DOHH2 (cell line): ENCODE measurements around the gene SLC39A11.

Experiments
- H3F3A ChIP-seq: fragments of 200-600 bp; sonication (generic), shearing (Covaris generic); 2 replicates; pipeline ENCODE4 v1.6.0; 2016; ENCODE audit warnings: antibody characterized with exemption, mild to moderate bottlenecking; ENCODE audit not compliant: control insufficient read depth, insufficient read depth
- H3K27ac ChIP-seq: fragments of 200-600 bp; sonication (generic); 2 replicates; pipeline ENCODE4 v1.5.1; 2014; ENCODE audit warnings: low read depth, mild to moderate bottlenecking, low read length, moderate library complexity
- H3K27me3 ChIP-seq: fragments of 200-600 bp; sonication (generic); 2 replicates; pipeline ENCODE4 v1.6.1; 2014; ENCODE audit warnings: mild to moderate bottlenecking, low read length, mixed read lengths; ENCODE audit not compliant: control insufficient read depth
- H3K36me3 ChIP-seq: fragments of 200-600 bp; sonication (generic); 2 replicates; pipeline ENCODE4 v1.6.1; 2014; ENCODE audit warnings: mild to moderate bottlenecking, low read length, moderate library complexity, mixed read lengths; ENCODE audit not compliant: control insufficient read depth
- H3K4me1 ChIP-seq: fragments of 200-600 bp; sonication (generic); 2 replicates; pipeline ENCODE4 v1.6.1; 2014; ENCODE audit warnings: mild to moderate bottlenecking, low read length, mixed read lengths; ENCODE audit not compliant: control insufficient read depth
- H3K4me2 ChIP-seq: fragments of 200-600 bp; sonication (generic); 2 replicates; pipeline ENCODE4 v1.6.0; 2014; ENCODE audit warnings: mild to moderate bottlenecking, low read length, moderate library complexity
- H3K4me3 ChIP-seq: fragments of 200-600 bp; sonication (generic); 2 replicates; pipeline ENCODE4 v1.5.1; 2014; ENCODE audit warnings: mild to moderate bottlenecking, low read length, mixed read lengths
- H3K79me2 ChIP-seq: fragments of 200-600 bp; sonication (generic); 2 replicates; pipeline ENCODE4 v1.6.1; 2014; ENCODE audit warnings: mild to moderate bottlenecking, low read length, mixed read lengths; ENCODE audit not compliant: control insufficient read depth
- H3K9me2 ChIP-seq: fragments of 200-600 bp; sonication (generic); replicated peaks from 2 replicates; pipeline ENCODE4 v1.6.1; 2014; ENCODE audit warnings: mild to moderate bottlenecking, low read length, mixed read lengths; ENCODE audit not compliant: control insufficient read depth
- H3K9me3 ChIP-seq: fragments of 200-600 bp; sonication (generic); 2 replicates; pipeline ENCODE4 v1.6.1; 2014; ENCODE audit warnings: antibody characterized with exemption, low read length, mixed read lengths; ENCODE audit not compliant: control insufficient read depth, insufficient read depth
- H4K20me1 ChIP-seq: fragments of 200-600 bp; sonication (generic); 2 replicates; pipeline ENCODE4 v1.6.0; 2014; ENCODE audit warnings: low read depth, mild to moderate bottlenecking, antibody characterized with exemption, low read length, moderate library complexity; ENCODE audit not compliant: control insufficient read depth, insufficient read depth
- EZH2phosphoT487 ChIP-seq: fragments of 200-600 bp; sonication (generic); IDR thresholded peaks from 2 replicates; pipeline ENCODE4 v1.6.1; 2017; ENCODE audit warnings: borderline replicate concordance, mild to moderate bottlenecking, antibody characterized with exemption, low read length, moderate library complexity, mixed read lengths
- TF ChIP-seq, protein P1 (sequence below): fragments of 200-600 bp; sonication (generic); IDR thresholded peaks from one replicate; pipeline ENCODE4 v1.5.1; 2014; ENCODE audit warnings: antibody characterized with exemption, mild to moderate bottlenecking, low read depth, low read length; ENCODE audit not compliant: poor library complexity, severe bottlenecking

SLC39A11 gene

DNA sequence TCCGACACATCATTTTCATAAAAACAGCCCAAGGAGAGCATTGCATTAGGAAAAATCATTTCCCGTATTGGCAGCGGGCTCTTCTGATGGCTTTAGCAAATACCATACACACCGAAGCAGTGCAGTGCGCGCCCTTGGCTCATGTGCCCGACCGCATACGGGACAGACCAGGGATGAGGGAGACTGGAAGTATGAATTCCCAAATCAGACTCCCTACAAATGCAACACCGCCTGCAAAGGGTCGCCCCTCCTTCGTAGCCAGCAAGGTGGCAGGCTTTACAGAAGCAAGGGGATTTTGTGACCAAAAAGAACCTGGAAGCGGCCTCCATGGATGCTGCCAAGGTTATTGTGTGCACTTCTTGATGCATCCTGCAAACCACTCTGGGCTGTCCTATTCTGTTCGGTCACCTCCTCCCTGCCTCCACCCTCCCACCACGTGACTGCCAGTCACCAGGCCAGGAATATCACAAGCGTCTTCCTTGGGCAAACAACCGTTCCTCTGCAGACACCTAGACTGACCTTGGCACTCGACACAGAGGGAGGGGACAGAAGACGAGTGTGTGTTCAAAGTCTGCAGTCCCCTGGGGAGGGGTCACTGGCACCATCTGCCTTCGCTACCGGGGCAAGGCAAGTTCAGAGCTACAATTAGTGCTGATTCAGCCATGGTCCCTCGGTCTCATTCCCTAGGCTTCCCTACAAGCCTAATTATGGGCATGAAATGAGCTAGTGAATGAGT, 460.4 kb downstream of the SLC39A11 start:
- H3K9me3 ChIP-seq, result no peaks in the 10 kb centered on the region
- no peaks in the 10 kb centered on the region for H4K20me1 ChIP-seq
- H3K9me2 ChIP-seq, result no peaks in the 10 kb centered on the region
- H3K4me1 ChIP-seq, result no peaks in the 10 kb centered on the region
- no peaks in the 10 kb centered on the region for H3K27me3 ChIP-seq
- H3K27ac ChIP-seq, result no peak overlapping the region
- no peak for TF ChIP-seq EZH2phosphoT487
- TF ChIP-seq, protein P1, sequence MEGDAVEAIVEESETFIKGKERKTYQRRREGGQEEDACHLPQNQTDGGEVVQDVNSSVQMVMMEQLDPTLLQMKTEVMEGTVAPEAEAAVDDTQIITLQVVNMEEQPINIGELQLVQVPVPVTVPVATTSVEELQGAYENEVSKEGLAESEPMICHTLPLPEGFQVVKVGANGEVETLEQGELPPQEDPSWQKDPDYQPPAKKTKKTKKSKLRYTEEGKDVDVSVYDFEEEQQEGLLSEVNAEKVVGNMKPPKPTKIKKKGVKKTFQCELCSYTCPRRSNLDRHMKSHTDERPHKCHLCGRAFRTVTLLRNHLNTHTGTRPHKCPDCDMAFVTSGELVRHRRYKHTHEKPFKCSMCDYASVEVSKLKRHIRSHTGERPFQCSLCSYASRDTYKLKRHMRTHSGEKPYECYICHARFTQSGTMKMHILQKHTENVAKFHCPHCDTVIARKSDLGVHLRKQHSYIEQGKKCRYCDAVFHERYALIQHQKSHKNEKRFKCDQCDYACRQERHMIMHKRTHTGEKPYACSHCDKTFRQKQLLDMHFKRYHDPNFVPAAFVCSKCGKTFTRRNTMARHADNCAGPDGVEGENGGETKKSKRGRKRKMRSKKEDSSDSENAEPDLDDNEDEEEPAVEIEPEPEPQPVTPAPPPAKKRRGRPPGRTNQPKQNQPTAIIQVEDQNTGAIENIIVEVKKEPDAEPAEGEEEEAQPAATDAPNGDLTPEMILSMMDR, result no peak
- H3F3A ChIP-seq, result no peaks in the 10 kb centered on the region
- H3K4me2 ChIP-seq, result no peak overlapping the region
- no peaks in the 10 kb centered on the region for H3K79me2 ChIP-seq
- H3K4me3 ChIP-seq, result no peak overlapping the region
- no peaks in the 10 kb centered on the region for H3K36me3 ChIP-seq

DNA sequence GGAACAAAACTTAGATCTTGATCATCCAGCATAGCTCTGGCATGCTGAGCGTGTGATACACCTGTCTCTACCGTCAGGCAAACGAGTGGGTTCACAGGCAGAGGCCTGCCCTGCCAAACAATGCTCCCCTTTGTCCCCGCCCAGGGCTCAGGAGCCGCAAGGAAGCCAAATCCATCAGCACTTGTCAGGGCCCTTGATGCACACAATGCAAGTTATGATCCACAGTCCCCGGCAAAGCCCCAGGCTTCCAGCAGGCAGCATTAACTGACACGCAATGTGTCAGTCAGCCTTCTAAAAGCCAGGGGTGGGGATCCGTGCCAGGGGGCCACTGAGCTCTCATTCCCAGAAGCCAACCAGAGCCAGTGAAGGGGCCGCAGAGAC, 460.9 kb downstream of the SLC39A11 start:
- Histone ChIP-seq H3K79me2 (no peaks in the 10 kb centered on the region), H3K4me2 (no peak overlapping the region), H4K20me1 (no peaks in the 10 kb centered on the region), H3K27ac (no peak overlapping the region), H3F3A (no peaks in the 10 kb centered on the region), H3K27me3 (no peaks in the 10 kb centered on the region), H3K36me3 (no peaks in the 10 kb centered on the region), H3K4me3 (no peak overlapping the region), H3K9me3 (no peaks in the 10 kb centered on the region), H3K4me1 (no peaks in the 10 kb centered on the region), H3K9me2 (no peaks in the 10 kb centered on the region)
- TF ChIP-seq, protein P1, result no peak
- no peak for TF ChIP-seq EZH2phosphoT487

DNA sequence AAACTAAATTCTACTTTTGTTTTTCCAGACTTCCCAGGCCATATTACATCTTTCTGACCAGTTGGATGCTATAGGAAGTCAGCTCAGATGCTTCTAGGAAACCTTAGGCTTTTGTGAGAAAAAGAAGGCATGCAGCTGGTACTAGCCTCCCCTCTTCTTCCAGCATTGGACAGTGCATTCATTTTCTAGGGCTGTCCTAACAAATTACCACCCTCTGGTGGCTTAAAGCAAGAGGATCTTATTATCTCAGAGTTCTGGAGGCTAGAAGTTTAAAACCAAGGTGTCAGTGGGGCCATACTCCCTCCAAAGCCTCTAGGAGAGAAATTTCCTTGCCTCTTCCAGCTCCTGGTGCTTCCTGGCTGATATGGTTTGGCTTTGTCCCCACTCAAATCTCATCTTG, 467.8 kb downstream of the SLC39A11 start:
- no peak overlapping the region for H3K4me2 ChIP-seq
- H3K27me3 ChIP-seq, result no peaks in the 10 kb centered on the region
- no peak overlapping the region for H3K27ac ChIP-seq
- H3K9me3 ChIP-seq, result no peaks in the 10 kb centered on the region
- no peaks in the 10 kb centered on the region for H4K20me1 ChIP-seq
- H3K9me2 ChIP-seq, result no peaks in the 10 kb centered on the region
- no peak overlapping the region for H3K4me3 ChIP-seq
- H3F3A ChIP-seq, result no peaks in the 10 kb centered on the region
- no peaks in the 10 kb centered on the region for H3K79me2 ChIP-seq
- no peaks in the 10 kb centered on the region for H3K4me1 ChIP-seq
- TF ChIP-seq, protein P1, result no peak
- TF ChIP-seq EZH2phosphoT487, result no peak
- H3K36me3 ChIP-seq, result no peaks in the 10 kb centered on the region
